B cell (primary cell): ENCODE data around the gene PRR35. TPM values are rescaled to one million over a fixed set of nuclear protein-coding genes. Genes with fewer than 3 reads are reported as not detected.
A peak's percentile ranks its signal among the peaks of the same experiment; 100 is the strongest.

Experiments
- ATAC-seq: fragments of 200-7000 bp; cut with Tn5 transposase; one replicate; pipeline ENCODE4 v1.10.0; 2021; ENCODE audit warnings: low read depth, mild to moderate bottlenecking, moderate number of reproducible peaks, moderate library complexity
- CTCF ChIA-PET: fragments of 350-600 bp; sonication (Branson Sonifier 250); formaldehyde crosslinking; loops from one replicate; lab custom pipeline; 2021; ENCODE audit warnings: antibody characterized with exemption, inconsistent platforms; lab: Charles Lee
- POLR2A ChIA-PET: fragments of 350-600 bp; sonication (Branson Sonifier 250); formaldehyde crosslinking; loops from one replicate; lab custom pipeline; 2021; ENCODE audit warnings: antibody characterized with exemption; lab: Charles Lee
- DNase-seq: peaks from one replicate; pipeline ENCODE4 v3.0.0; 2013
- H2AFZ ChIP-seq: 2 replicates; pipeline ENCODE4 v1.6.1; 2012; ENCODE audit warnings: mild to moderate bottlenecking, low read depth, low read length; ENCODE audit not compliant: insufficient read depth, poor library complexity, severe bottlenecking
- H3K27ac ChIP-seq, 2 donors: 1 replicate in 1 of 2; 2 replicates in 1 of 2; pipeline ENCODE4 v1.5.1; 2012 to 2013; ENCODE audit warnings: low read length in 2 of 2, mild to moderate bottlenecking in 2 of 2, moderate library complexity in 1 of 2
- H3K27me3 ChIP-seq, 4 experiments: fragments of 200-600 bp in 1 of 4; sonication (generic) in 1 of 4; replicated peaks in 1 of 4; 1 replicate in 2 of 4; 2 replicates in 2 of 4; pipeline versions ENCODE4 v1.6.1 to v1.7.0; 2013 to 2016; ENCODE audit warnings: low read length in 3 of 4, mild to moderate bottlenecking in 2 of 4, mixed read lengths in 1 of 4, moderate library complexity in 1 of 4; ENCODE audit not compliant: insufficient read depth in 4 of 4, control insufficient read depth in 3 of 4; ENCODE audit errors: control extremely low read depth in 1 of 4
- H3K36me3 ChIP-seq, 2 experiments: replicated peaks in 1 of 2; 1 replicate in 1 of 2; 2 replicates in 1 of 2; pipeline versions ENCODE4 v1.6.1 to v1.7.1; 2013; ENCODE audit warnings: low read length in 1 of 2; ENCODE audit not compliant: insufficient read depth in 2 of 2, control insufficient read depth in 1 of 2; ENCODE audit errors: control extremely low read depth in 1 of 2, extremely low read depth in 1 of 2
- H3K4me1 ChIP-seq, 2 donors: fragments of 200-600 bp in 1 of 2; sonication (generic) in 1 of 2; 1 replicate in 1 of 2; 2 replicates in 1 of 2; pipeline versions ENCODE4 v1.5.1 to v1.6.1; 2013 to 2017; ENCODE audit warnings: low read length in 2 of 2; ENCODE audit not compliant: control insufficient read depth in 2 of 2, insufficient read depth in 2 of 2
- H3K4me2 ChIP-seq: replicated peaks from 2 replicates; pipeline ENCODE3; 2012; ENCODE audit warnings: mild to moderate bottlenecking, low read depth, low read length; ENCODE audit not compliant: poor library complexity, severe bottlenecking
- H3K4me3 ChIP-seq, 5 experiments: fragments of 200-600 bp in 1 of 5; sonication (generic) in 1 of 5; 1 replicate in 3 of 5; 2 replicates in 2 of 5; pipeline versions ENCODE4 v1.5.1 to v1.7.0; 2011 to 2016; ENCODE audit warnings: low read length in 4 of 5, mild to moderate bottlenecking in 4 of 5, low read depth in 2 of 5, control low read depth in 1 of 5, moderate library complexity in 1 of 5; ENCODE audit not compliant: insufficient read depth in 1 of 5; ENCODE audit errors: control extremely low read depth in 1 of 5, extremely low read depth in 1 of 5
- H3K79me2 ChIP-seq: fragments of 200-600 bp; sonication (generic); one replicate; pipeline ENCODE4 v1.6.0; 2016; ENCODE audit warnings: low read length; ENCODE audit not compliant: control insufficient read depth, insufficient read depth
- H3K9ac ChIP-seq: fragments of 200-600 bp; sonication (generic); 2 replicates; pipeline ENCODE4 v1.6.1; 2017; ENCODE audit warnings: mild to moderate bottlenecking, low read length, moderate library complexity
- H3K9me3 ChIP-seq, 3 donors: one replicate each; pipeline versions ENCODE4 v1.6.1 to v1.7.1; 2013; ENCODE audit warnings: low read length in 2 of 3; ENCODE audit not compliant: control insufficient read depth in 2 of 3, insufficient read depth in 1 of 3; ENCODE audit errors: control extremely low read depth in 1 of 3
- H4K20me1 ChIP-seq: 2 replicates; pipeline ENCODE4 v1.6.0; 2012; ENCODE audit warnings: mild to moderate bottlenecking, low read length; ENCODE audit not compliant: insufficient read depth, control insufficient read depth, poor library complexity, severe bottlenecking
- H3K27ac Mint-ChIP-seq: one replicate; pipeline ENCODE4 v1.8.0; 2021; ENCODE audit warnings: mixed read lengths
- H3K27me3 Mint-ChIP-seq: one replicate; pipeline ENCODE4 v1.8.0; 2021; ENCODE audit warnings: mixed read lengths
- H3K4me1 Mint-ChIP-seq: one replicate; pipeline ENCODE4 v1.8.0; 2021; ENCODE audit warnings: mixed read lengths
- H3K4me3 Mint-ChIP-seq: one replicate; pipeline ENCODE4 v1.8.0; 2021; ENCODE audit warnings: mixed read lengths
- H3K9me3 Mint-ChIP-seq: one replicate; pipeline ENCODE4 v1.8.0; 2022; ENCODE audit warnings: mixed read lengths; ENCODE audit not compliant: insufficient read depth
- EZH2 ChIP-seq: IDR thresholded peaks from 2 replicates; pipeline ENCODE4 v1.6.1; 2012; ENCODE audit warnings: borderline replicate concordance, low read depth, mild to moderate bottlenecking, moderate library complexity, low read length; ENCODE audit not compliant: insufficient read depth, poor library complexity, severe bottlenecking
- WGBS: methylation state at CpG from one replicate; pipeline ENCODE4 v1.1.5; 2013; ENCODE audit warnings: missing lambda C conversion rate; ENCODE audit not compliant: insufficient coverage; 5-methylcytosine and 5-hydroxymethylcytosine counted together
- intact Hi-C: fragments of 100-400 bp; cut with micrococcal nuclease; formaldehyde crosslinking; loops from one replicate; pipeline ENCODE4 v1.10.0; 2022
- polyA plus RNA-seq: library from polyadenylated mRNA; depleted of rRNA; stranded (reverse); fragments of >200 nt; gene quantifications from 2 replicates; pipeline ENCODE4 v1.2.3, GENCODE V29; 2012
- total RNA-seq, 2 donors: library from RNA; stranded (reverse); fragments of 120-200 nt in 1 of 2; gene quantifications; 1 replicate in 1 of 2; 2 replicates in 1 of 2; pipeline versions ENCODE4 v1.2.3 to v1.2.4, GENCODE V29; 2013 to 2022
- TF ChIP-seq, protein P1 (sequence below): fragments of 200-600 bp; IDR thresholded peaks from one replicate; pipeline ENCODE4 v1.8.0; 2022; ENCODE audit warnings: antibody characterized with exemption, mild to moderate bottlenecking

PRR35 gene
- total and polyA plus RNA-seq, 2 donors (not counting 1 experiment from before 2014, with no cell fraction given), result not detected

DNA sequence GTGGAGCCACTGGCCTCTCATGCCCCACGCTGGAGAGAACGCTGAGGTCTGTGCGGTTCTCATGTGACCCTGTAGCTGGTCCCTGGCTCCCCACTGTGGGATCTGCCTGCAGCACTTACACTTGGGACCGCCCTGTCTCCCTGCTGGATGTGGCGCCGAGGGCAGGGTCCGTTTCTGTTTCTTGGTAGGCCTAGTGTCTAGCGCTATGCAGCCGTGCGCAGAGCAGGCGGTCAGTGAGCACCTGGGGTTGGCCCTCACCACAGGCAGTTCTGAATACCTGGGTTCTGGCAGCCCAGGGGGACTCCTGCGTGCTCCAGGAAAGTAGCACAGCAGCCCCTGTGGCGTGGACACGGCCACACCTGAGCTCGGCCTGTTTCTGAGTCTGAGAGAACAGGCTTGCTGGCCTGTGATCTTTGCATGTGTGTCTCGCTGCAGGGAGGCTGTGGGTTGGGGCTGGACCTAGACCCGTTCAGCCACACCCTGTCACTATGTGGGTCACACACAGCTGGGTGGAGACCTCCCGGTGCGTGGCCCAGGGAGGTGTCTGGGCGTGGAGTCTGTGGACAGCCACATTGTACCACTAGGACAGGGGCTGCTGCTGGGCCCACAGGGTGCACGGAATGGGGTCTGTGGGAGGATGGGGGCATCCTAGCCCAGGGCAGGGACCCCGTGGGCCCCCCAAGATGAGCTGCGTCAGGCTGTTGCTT is 29.9 kb upstream of the PRR35 start:
- POLR2A ChIA-PET, result interaction anchor here (0.5 kb wide), 1 partner anchor 1176 kb away, joined by 3 read pairs; no protein-coding TSS in a partner anchor
- Histone ChIP-seq H3K79me2 (peaks cover 81% of the 10 kb centered on the region), H4K20me1 (peaks cover 77% of the 10 kb centered on the region), H2AFZ (no peak overlapping the region), H3K27ac (no peak overlapping the region), H3K4me3 (no peak overlapping the region), H3K4me2 (peak overlapping the region; percentile 93), H3K36me3 (no peaks in the 10 kb centered on the region), H3K9me3 (no peaks in the 10 kb centered on the region), H3K9ac (no peak overlapping the region), H3K4me1 (peaks cover 25 to 38% of the 10 kb centered on the region in 2 donors), H3K27me3 (no peaks in the 10 kb centered on the region)
- intact Hi-C loops, result no loop called here
- TF ChIP-seq, protein P1, sequence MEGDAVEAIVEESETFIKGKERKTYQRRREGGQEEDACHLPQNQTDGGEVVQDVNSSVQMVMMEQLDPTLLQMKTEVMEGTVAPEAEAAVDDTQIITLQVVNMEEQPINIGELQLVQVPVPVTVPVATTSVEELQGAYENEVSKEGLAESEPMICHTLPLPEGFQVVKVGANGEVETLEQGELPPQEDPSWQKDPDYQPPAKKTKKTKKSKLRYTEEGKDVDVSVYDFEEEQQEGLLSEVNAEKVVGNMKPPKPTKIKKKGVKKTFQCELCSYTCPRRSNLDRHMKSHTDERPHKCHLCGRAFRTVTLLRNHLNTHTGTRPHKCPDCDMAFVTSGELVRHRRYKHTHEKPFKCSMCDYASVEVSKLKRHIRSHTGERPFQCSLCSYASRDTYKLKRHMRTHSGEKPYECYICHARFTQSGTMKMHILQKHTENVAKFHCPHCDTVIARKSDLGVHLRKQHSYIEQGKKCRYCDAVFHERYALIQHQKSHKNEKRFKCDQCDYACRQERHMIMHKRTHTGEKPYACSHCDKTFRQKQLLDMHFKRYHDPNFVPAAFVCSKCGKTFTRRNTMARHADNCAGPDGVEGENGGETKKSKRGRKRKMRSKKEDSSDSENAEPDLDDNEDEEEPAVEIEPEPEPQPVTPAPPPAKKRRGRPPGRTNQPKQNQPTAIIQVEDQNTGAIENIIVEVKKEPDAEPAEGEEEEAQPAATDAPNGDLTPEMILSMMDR, result no peak
- TF ChIP-seq EZH2, result no peak
- H3K4me3 Mint-ChIP-seq, result peak overlapping the region; percentile 83
- CTCF ChIA-PET, result no interaction called here
- ATAC-seq (no peak), DNase-seq (no peak)
- H3K27ac Mint-ChIP-seq, result no peak overlapping the region
- H3K4me1 Mint-ChIP-seq, result peaks cover 30% of the 10 kb centered on the region
- WGBS, result 95% methylated on average over 23 of the region's 23 CpGs
- no peaks in the 10 kb centered on the region for H3K9me3 Mint-ChIP-seq
- H3K27me3 Mint-ChIP-seq, result no peaks in the 10 kb centered on the region

DNA sequence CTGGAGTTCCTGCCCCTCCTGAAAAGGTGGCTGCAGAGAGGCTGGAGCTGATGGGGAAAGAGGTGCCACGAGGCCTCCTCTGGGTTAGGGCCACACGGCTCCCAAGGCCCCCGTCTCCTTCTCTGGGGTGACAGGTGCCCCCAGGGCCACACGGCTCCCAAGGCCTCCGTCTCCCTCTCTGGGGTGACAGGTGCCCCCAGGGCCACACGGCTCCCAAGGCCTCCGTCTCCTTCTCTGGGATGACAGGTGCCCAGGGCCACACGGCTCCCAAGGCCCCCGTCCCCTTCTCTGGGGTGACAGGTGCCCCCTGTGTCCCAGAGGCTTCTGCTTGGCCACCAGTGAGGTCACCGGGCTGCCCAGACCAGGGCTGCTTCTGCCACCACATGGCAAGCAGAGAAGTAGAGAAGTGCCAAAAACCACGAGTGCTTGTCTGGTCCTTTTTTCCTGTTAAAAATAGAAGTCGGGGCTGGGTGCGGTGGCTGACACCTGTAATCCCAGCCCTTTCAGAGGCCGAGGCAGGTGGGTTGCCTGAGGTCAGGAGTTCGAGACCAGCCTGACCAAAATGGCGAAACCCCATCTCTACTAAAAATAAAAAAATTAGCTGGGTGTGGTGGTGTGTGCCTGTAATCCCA is 28.6 kb upstream of the PRR35 start:
- ATAC-seq, result no peak
- H3K9me3 ChIP-seq, result no peaks in the 10 kb centered on the region
- H2AFZ ChIP-seq, result no peak overlapping the region
- peaks cover 14 to 25% of the 10 kb centered on the region in 2 donors for H3K4me1 ChIP-seq
- H3K79me2 ChIP-seq, result peaks cover 82% of the 10 kb centered on the region
- Mint-ChIP-seq H3K4me3 (no peak overlapping the region), H3K4me1 (peaks cover 19% of the 10 kb centered on the region), H3K27me3 (no peaks in the 10 kb centered on the region), H3K9me3 (no peaks in the 10 kb centered on the region), H3K27ac (no peak overlapping the region)
- no peak for DNase-seq
- H3K4me3 ChIP-seq, result no peak overlapping the region
- POLR2A ChIA-PET, result no interaction called here
- H3K9ac ChIP-seq, result no peak overlapping the region
- H3K4me2 ChIP-seq, result no peak overlapping the region
- 93% methylated on average over 9 of the region's 16 CpGs for WGBS
- no peak for TF ChIP-seq EZH2
- TF ChIP-seq, protein P1, result no peak
- intact Hi-C loops, result no loop called here
- H4K20me1 ChIP-seq, result peaks cover 73% of the 10 kb centered on the region
- CTCF ChIA-PET, result no interaction called here
- H3K27me3 ChIP-seq, result no peaks in the 10 kb centered on the region
- no peak overlapping the region for H3K27ac ChIP-seq
- H3K36me3 ChIP-seq, result no peaks in the 10 kb centered on the region
